ENCODE data around the gene CORO2B.

Gene CORO2B

DNA sequence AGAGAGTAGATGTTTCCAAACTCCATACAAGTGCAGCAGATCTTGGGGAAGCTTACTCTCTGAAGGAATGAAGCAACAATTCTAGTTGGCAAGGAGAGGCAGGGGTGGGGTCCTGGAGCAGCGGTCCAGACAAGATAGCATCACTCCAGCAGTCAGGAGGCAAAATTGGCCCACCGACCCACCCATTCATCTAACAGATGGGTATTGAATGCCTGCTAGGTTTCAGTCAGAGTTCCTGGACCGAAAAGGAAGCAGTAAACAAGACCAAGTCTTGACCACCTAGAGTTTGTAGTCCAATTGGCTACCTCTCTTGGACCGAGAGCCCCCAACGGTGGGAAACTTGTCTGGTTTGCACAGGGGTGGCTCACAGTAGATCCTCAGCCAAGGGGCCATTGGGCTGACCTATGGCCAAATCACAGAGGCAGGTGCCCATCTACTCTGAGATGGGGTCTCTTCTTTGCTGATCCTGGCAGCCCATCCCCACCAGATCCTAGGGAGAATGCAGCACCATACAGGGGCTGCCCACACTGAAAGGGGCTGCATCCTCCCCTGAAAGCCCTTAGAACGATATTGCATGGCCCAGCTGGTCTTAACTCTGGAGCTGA, 74.3 kb downstream of the CORO2B start:
- no peak for DNase-seq

DNA sequence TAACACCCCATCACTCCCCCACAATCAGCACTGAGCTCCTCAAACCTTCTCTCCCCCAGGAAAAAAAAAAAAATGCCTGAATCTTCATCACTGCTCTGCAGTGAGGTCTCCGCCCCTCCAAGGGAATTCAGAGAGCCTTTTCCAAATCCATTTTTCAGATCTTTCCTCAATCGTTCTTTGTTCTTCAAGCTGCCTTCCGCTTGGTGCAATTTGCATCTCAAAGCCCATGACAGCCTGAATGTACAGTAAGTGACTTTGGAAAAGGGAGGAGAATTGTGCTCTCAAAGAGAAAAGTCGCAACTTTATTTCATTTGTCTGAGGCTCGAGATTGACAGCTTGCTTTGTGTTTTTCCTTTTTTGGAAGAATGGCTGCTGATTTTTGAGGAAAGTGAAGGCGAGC, 75.0 kb downstream of the CORO2B start:
- no peak for DNase-seq

DNA sequence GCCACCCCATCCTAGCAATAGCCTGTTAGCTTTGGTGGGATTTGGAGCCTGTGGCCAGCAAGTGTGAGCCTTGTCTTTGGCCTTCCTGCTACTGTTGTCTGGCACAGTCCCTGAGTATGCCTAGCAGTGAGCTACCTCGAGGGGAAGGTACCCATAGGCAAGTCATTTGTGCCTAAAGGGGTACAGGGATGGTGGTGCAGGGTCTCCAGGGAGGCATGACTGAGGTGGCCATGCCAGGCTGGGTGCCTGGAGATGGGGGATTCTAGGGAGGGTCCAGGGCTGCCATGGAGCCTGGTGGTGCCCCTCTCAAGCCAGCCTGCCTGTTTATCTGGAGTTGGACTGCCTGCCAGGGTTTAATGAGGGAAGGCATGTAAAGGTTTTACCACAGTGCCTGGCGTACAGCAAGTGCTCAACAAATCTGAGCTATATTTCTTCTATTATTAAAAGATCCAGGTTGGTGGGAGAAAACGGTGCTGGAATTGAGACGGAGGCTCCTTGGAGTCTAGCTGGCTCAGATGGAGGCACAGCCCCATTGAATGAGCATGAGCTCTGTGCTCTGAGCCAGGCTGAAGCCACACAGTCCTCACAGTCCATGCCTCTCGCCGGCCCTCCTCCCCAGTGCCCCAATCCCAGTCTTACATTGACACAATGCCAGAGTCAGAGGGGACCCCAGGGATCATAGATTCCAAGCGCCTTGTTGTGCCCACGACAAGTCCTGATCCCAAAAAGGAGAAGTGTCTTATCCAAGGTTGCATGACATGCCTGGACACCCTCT, 76.2 kb downstream of the CORO2B start:
- DNase-seq: no peak

DNA sequence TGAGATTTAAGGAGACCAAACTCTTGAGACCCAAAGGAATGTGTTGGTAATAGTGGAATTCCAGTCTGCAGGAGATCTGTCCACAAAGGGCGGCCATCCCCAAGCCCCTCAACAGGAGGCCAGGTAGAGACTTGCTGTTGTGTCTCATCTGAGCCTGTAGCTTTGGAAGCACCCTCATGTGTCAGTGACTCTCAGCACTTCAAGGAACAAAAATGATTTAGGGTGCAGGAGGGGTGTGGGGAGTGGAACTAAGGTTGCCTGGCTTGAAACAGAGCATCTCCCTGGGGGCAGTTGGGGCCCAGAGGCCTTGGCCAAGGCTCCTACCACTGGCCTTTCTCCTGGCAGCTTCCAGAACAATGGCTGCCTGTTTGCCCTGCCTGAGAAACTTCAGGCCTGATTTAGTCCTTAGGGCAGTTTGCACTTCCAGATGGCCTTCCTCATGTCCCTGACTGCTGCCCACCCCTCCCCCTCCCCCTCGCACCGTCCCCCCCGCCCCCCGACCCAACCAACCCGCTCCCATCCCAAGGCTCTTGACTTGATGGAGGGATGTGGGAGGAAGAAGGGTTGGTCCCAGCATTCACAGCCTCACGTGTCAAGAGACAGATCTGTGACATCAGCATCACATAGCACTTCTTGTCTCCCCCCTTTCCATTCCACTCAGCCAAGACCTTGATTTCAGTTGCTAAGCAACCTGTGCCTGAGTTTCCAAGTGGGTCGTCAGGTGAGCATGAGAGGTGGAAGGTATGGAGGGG, 77.1 kb downstream of the CORO2B start:
- no peak for DNase-seq

DNA sequence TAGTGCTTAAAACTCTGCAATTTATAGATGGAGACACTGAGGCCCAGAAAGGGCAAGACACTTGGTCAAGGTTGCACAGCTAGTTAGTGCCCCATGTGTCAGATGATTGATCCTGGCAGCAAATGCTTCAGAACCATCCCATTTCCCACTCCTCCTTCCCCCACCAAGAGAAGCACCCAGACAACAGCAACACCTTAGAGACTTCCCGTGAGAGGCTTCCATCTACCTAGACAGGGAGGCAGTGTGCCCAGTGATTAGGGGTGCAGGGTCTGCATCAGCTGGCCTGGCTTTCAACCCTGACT, 77.6 kb downstream of the CORO2B start:
- DNase-seq: no peak

DNA sequence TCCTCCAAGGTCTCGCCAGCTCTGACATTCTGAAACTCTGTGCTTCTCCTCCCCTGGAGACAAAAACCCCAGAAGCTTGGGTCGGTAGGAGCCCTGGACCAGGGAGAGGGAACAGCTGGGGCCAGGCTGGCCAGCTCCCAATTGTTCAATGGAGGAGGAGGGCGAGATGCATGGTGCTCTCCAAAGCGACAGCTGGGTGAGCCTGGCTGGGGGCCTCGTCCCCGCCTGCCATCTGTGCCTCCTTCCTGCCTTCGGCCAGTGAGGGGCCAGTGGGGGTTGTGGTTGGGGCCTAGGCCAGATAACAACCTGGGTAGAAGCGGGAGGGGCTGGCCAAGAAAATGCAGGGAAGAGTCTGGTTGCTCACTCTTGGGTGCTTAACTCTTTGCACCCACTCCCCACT, 79.4 kb downstream of the CORO2B start:
- DNase-seq: no peak

DNA sequence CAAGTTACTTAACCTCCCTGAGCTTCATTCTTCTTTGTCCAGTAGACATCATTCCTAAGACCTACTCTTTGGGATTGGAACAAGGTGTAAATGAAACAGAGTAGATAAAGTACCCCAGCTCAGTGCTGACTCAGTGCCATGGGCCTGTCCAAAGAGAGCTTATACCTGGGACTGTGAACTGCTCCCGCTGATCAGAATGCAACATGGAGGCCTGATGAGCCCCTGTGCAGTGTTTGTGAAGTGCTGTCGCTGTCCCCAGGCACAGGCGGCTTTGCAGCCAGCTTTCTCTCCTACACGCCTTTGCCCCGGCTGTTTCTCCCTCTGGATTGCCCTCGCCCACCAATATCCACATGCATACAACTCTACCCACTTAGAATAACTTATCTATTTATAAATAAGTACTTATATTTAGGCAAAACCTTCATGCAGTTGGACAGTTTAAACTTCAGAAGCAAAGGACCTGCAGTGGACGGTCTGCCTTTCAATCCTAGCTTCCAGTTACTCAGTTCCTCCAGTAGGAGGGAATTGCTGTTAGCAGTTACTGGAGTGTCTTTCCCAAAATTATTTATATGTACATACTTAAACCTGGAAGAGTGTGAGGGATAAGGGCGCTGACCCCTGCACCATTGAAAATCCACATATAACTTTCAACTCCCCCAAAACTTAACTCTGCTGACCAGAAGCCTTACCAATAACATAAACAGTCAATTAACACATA, 80.0 kb downstream of the CORO2B start:
- DNase-seq: no peak

DNA sequence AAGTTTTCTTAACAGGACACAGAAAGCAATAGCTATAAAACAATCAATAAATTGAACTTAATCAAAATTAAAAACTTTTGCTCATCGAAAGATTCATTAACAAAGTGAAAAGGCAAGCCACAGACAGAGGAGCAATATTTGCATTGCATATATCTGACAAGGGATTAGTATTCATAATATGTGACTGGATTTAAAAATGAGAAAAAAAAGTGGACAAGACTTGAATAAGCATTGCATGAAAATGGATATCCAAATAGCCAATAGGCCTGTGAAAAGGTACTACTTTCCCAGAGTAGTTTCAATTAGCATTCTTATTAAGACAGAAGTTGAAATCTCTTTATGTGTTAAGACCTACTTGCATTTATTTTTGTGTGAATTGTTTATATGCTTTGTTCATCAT, 84.7 kb downstream of the CORO2B start:
- no peak for DNase-seq

DNA sequence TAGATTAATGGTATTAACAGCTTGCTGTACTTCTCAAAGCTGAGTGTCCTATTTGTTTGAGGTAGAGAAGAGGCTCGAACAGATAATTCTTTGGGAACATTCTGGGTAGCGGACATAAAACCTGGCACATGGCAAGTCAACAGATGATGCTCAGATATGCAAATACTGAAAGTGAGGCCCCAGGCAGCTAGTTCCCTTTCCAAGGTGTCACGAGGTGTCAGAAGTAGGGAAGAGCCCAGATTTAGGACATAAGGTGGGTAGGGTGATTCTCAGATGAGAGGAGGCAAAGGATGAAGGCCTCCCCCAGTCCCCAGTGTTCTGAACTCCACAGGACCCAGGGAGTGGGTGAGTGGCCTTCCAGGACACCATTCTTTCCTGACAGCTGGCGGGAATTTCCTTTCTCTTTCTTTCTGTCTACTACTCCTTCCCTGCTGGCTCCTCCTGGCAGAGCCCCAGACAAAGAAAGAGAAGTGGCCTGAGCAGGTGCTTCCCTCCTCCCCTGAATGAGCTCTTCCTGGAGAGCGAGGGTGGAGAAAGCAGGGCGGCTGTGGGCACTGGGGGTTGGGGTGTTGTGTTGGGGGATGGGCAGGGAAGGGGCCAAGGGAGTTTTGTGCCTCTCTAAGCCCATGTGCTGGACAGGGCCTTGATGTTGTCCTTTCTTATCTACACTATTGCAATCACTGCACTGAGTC, 87.5 kb downstream of the CORO2B start:
- DNase-seq: peak in 1 of 2 donors; percentile 66

DNA sequence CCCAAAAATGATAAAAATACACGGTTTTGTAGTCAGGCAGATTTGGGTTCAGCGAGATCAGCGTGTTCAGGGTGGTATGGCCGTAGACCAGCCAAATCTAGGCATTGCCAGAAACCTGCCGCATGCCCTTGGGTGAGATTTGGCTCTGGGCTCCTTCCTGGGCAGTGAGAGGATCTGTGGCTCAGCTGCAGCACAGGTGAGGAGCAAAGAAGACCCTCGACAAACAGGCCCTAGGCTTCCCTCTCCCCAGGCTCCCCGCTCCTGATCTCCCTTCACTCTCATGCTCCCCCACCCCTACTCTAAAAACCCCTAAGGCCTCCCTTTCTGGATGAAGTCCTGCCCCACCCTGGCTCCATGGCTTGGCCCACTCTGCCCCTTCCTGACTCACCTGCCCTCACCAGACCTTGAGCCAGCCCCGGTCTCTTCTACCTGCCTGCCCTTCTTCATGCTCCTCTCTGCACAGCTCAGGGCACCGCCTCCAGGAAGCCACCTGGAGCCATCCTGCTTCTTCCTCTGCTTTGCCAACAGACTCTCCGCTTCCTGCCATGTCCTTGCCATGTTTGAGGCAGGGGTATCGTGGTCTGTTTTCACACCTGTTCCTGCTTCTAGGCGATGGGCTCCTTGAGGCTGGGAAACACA, 88.1 kb downstream of the CORO2B start:
- DNase-seq: no peak

DNA sequence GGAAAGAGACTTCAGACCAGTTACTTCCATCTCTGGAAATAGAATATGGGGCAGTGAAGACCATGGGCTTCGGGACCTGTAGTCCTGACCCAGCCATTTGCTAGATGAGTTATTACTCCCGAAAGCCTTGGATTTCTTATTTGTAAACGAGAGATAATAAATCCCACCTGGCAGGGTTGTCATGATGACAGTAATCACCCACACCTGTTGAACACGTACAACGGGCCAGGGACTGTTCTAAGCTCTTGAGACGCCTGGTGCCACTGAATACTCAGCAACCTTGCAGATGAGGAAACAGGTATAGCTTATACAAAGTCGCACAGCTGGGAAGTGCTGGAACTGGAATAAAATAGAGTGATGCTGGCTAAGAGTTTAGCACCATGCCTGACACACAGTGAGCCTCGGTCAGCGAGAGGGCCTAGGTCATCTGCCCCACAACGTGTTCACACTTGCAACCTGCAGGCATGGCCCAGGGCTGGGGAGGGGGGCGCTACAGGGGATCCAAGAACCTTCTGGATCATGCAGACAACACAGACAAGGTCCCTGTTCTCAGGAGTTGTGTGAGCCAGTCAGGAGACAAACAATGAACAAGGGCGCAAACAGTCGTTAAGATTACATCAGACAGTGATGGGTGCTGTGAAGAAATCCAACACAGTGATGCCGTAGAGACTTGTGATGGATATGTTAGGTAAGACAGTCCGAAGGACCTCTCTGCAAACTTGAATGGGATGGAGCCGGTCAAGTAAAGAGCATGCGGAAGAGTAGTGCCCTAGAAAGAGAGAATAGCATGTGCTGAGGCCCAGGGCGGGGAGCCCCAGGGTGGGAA, 89.2 kb downstream of the CORO2B start:
- no peak for DNase-seq

DNA sequence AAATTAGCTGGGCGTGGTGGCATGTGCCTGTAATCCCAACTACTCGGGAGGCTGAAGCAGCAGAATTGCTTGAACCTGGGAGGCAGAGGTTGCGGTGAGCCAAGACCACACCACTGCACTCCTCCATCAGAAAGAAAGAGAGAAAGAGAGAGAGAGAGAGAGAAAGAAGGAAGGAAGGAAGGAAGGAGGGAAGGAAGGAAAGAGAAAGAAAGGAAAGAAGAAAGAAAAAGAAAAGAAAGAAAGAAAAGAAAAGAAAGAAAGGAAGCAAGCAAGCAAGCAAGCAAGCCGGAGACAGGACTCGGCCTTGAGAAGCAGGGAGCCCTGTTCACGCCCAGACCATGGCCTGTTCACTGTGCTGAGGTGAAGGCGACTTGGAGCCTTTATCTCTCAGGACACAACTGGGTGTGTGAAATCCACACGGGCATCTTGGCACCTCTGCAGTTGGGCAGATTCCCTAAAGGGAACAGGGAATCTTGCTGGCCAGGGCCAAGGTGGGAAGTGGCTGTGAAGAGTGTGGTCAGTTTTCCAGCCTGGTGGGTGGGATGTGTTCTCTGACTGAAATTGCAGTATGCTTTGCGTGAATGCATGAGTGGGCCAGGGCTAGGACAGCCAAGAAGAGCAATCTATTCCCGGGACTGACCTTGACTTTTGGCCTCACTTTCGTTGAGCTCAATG, 90.3 kb downstream of the CORO2B start:
- no peak for DNase-seq

DNA sequence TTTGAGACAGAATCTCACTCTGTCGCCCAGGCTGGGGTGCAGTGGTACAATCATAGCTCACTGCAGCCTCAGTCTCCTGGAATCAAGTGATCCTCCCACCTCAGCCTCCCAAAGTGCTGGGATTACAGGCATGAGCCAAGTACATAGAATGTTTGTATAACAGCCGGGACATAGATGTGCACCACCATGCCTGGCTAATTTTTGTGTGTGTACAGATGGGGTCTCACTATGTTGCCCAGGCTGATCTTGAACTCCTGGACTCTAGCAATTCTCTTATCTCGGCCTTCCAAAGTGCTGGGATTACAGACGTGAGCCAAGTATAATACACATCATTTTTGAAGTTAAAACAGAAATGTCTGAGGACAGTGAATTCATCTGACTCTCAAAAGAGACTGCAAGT, 93.5 kb downstream of the CORO2B start:
- DNase-seq: no peak

DNA sequence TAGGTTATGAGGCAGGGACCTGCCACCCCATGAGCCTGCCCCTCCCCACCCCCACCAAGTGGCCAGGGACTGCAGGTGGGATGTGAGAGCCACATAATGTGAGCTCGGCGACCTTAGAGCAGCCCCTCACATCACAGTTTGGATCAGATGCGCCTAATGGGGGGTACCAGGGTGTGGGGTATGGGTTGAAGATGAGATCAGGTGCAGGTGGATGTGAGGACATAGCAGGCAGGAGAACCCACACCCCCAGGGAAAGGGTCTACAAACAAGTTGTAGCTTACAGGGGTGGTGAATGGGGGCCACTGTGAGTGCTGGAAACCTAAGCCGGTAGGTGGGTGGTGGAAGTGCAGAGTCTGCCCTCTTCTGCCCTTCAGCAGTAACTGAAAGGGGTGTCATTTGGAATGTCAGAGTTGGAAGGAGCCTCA, 94.0 kb downstream of the CORO2B start:
- no peak for DNase-seq

DNA sequence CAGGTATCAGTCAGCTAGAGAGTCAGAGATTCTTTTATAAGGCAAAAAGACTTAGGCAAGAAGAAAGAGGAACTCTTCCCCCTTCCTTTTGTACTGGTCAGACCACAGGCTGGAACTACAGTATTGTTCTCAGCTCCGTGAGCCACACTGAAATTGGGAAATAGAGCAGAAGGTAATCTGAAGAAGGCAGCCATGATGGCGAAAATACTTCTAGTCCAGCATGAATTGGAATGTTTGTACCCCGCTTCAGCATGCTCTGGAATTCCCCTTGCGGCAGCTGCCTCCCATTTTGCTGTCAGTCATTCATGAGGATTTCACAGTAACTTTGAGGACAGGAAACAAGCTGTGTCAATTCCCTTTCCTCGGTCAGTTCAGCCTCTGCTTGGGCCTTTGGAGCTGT, 96.2 kb downstream of the CORO2B start:
- DNase-seq: peak; percentile 12 to 38

DNA sequence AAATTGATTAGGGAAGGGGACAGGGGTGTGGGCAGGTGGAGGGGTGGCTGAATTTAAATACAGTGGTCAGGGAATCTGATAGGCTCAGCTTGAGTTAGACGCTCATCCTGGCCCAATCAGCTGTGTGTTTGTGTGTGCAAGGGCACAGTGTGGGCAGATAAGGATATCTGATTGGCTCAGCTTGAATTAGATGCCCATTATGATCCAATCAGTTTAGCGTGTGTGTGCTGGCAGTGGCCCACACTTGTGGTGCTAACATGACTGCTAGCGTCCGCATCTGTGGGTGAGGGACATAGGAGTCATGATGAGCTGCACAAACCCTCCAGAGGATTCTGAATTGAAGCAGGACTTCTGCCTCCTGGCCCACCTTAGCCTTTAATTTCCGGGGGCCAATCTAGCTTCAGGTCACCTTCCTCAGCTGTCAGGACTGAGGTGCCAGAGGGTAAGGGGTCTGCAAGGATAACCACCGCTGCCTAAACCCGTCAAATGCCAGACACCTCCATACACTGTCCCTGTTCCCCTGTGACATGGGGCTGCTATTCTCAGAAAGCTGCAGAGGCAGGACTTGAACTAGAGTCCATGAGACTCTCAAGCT, 97.3 kb downstream of the CORO2B start:
- DNase-seq: no peak

DNA sequence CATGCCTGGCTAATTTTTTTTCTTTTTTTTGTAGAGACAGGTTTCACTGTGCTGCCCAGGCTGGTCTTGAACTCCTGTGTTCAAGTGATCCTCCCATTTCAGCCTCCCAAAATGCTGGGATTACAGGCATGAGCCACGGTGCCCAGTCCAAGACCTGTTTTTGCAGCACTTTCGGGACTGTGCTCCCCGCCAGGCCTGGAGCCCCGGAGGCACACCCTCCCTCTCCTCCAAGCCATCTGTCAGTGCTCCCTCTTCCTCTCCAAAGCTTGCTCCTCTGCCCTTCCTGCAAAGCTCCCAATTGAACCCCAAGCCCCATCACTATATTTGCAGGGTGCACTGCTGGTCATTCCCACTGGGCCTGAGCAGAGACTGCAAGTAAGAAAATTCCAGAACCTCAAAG, 98.1 kb downstream of the CORO2B start:
- DNase-seq: no peak

DNA sequence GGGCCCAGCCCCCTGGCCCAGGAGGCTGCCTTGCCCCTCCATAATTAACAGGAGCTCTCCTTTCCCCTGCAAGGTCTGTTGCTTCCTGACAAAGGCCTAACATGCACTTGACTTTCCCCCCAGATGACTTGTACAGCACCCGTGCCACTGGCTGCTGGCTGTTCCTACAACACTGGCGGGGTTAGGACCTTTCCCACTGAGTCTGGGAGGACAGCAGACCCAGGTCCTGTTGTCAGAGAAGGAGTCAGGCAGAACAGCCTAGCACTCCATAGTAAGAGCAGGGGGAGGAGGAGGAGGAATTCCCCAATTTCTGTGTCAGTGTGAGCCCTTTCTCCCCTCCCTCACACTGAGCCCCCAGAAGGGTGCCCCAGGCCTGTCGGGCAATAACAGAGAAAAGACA, 99.2 kb downstream of the CORO2B start:
- DNase-seq: no peak

DNA sequence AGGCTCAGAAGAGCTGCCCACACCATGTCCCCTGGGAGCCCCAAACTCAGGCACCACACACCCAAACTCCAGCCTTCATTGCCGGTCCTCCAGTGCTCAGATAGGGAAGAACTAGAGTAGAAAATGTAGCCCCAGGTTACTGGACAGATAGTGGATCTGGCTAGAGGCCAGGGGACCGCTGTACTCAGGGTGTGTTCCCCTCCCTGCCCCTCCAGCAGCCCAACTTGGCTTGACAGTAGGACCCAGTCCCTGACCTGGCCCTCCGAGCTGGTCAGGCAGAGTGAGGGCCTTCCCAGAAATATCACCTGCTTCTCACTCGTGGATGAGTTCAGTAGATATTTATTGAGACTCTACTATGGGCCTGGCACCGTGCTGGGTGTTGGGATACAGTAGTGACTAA, 100.0 kb downstream of the CORO2B start:
- no peak for DNase-seq

DNA sequence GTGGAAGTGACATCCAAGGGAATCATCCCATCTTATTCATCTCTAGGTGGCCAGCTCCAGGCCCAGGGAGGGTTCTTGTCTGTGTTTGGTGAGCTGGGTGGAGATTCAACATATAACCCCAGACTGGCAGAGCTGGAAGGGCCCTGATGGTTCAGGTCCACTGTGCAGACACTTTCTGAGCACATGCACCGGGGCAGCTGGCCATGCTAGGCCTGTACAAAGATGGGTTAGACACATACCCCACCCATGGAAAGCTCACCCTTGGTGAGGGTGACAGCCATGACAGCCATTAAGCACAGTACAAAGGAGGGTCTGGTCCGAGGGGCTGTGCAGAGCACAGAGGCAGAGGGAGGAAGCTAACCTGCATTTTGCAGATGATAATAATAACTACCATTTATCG, 100.4 kb downstream of the CORO2B start:
- no peak for DNase-seq

DNA sequence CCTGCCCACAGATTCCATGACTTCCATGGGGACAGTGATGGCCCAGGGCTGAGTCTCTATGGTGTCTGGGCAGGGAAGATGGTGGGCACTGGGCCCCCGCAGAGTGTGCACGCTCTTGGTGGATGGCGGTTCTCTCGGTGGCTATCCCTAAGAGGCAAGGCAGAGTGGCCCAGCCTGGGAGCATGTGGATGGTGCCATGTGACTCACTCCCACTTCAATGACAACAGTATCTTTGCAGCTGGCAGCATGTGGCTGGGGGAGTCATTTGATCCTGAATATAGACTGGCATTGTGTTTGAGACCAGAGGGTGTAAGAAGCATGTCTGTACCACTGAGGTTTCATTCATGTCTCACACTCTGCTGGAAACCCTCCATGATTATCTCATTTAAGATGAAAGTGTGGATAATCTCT, 101.2 kb downstream of the CORO2B start:
- no peak for DNase-seq

All from bone marrow (tissue), 2 donors.